CD14-positive monocyte (primary cell): ENCODE measurements around the gene MCCC1. TPM values are rescaled to one million over a fixed set of nuclear protein-coding genes. Genes with fewer than 3 reads are reported as not detected.

Experiments
- DNase-seq, 3 donors: peaks; one replicate each; pipeline ENCODE4 v3.0.0-alpha.2; 2011 to 2022
- H2AFZ ChIP-seq: 2 replicates; pipeline ENCODE4 v1.6.0; 2012; ENCODE audit warnings: mild to moderate bottlenecking, low read depth, low read length, inconsistent platforms; ENCODE audit not compliant: insufficient read depth, poor library complexity, severe bottlenecking
- H3K27ac ChIP-seq, 2 donors: 1 replicate in 1 of 2; 2 replicates in 1 of 2; pipeline ENCODE4 v1.5.1; 2012 to 2013; ENCODE audit warnings: low read length in 2 of 2, control low read depth in 1 of 2, inconsistent platforms in 1 of 2, low read depth in 1 of 2, mild to moderate bottlenecking in 1 of 2
- H3K27me3 ChIP-seq, 2 donors: one replicate each; pipeline versions ENCODE4 v1.6.0 to v1.6.1; 2011 to 2013; ENCODE audit warnings: low read length in 2 of 2; ENCODE audit not compliant: control insufficient read depth in 2 of 2, insufficient read depth in 2 of 2
- H3K36me3 ChIP-seq, 2 donors: replicated peaks in 1 of 2; 1 replicate in 1 of 2; 2 replicates in 1 of 2; pipeline versions ENCODE4 v1.5.1 to v1.6.1; 2012 to 2013; ENCODE audit warnings: low read length in 2 of 2, control low read depth in 1 of 2, inconsistent platforms in 1 of 2, mild to moderate bottlenecking in 1 of 2; ENCODE audit not compliant: insufficient read depth in 2 of 2, control insufficient read depth in 1 of 2
- H3K4me1 ChIP-seq, 2 donors: 1 replicate in 1 of 2; 2 replicates in 1 of 2; pipeline versions ENCODE4 v1.5.1 to v1.6.1; 2012 to 2013; ENCODE audit warnings: low read length in 2 of 2, control low read depth in 1 of 2, inconsistent platforms in 1 of 2, mild to moderate bottlenecking in 1 of 2, moderate library complexity in 1 of 2; ENCODE audit not compliant: insufficient read depth in 2 of 2, control insufficient read depth in 1 of 2
- H3K4me2 ChIP-seq: replicated peaks from 2 replicates; pipeline ENCODE3; 2012; ENCODE audit warnings: low read length, moderate library complexity, mild to moderate bottlenecking; ENCODE audit not compliant: poor library complexity, severe bottlenecking; ENCODE audit errors: extremely low read depth
- H3K4me3 ChIP-seq, 3 experiments: fragments of 200-600 bp in 1 of 3; sonication (generic) in 1 of 3; replicated peaks in 1 of 3; 1 replicate in 2 of 3; 2 replicates in 1 of 3; pipeline ENCODE4 v1.5.1; 2011 to 2013; ENCODE audit warnings: low read length in 3 of 3, mild to moderate bottlenecking in 3 of 3, control low read depth in 2 of 3, low read depth in 2 of 3, inconsistent platforms in 1 of 3, moderate library complexity in 1 of 3
- H3K79me2 ChIP-seq: 2 replicates; pipeline ENCODE4 v1.6.0; 2012; ENCODE audit warnings: mild to moderate bottlenecking, control low read depth, inconsistent platforms, low read length, moderate library complexity; ENCODE audit not compliant: insufficient read depth
- H3K9ac ChIP-seq: 2 replicates; pipeline ENCODE4 v1.6.0; 2017; ENCODE audit warnings: low read length, mild to moderate bottlenecking; ENCODE audit not compliant: insufficient read depth, poor library complexity, severe bottlenecking
- H3K9me3 ChIP-seq, 2 donors: replicated peaks in 1 of 2; 1 replicate in 1 of 2; 2 replicates in 1 of 2; pipeline versions ENCODE4 v1.5.1 to v1.6.1; 2012 to 2013; ENCODE audit warnings: low read length in 2 of 2, control low read depth in 1 of 2; ENCODE audit not compliant: control insufficient read depth in 1 of 2, insufficient read depth in 1 of 2
- H4K20me1 ChIP-seq: 2 replicates; pipeline ENCODE4 v1.6.0; 2012; ENCODE audit warnings: mild to moderate bottlenecking, low read length, control low read depth, moderate library complexity; ENCODE audit not compliant: insufficient read depth
- H3K27ac Mint-ChIP-seq, 7 donors: one replicate each; pipeline ENCODE4 v1.8.0; 2020; ENCODE audit warnings: mild to moderate bottlenecking in 7 of 7, mixed read lengths in 7 of 7, moderate library complexity in 6 of 7, inconsistent platforms in 2 of 7
- H3K27me3 Mint-ChIP-seq, 3 donors: one replicate each; pipeline ENCODE4 v1.8.0; 2021 to 2022; ENCODE audit warnings: low read depth in 3 of 3, mild to moderate bottlenecking in 3 of 3, mixed read lengths in 3 of 3, moderate library complexity in 3 of 3, inconsistent platforms in 1 of 3
- H3K36me3 Mint-ChIP-seq, 2 donors: one replicate each; pipeline ENCODE4 v1.8.0; 2020; ENCODE audit warnings: mixed read lengths in 2 of 2, inconsistent platforms in 1 of 2, mild to moderate bottlenecking in 1 of 2
- H3K4me1 Mint-ChIP-seq: one replicate; pipeline ENCODE4 v1.8.0; 2020; ENCODE audit warnings: mild to moderate bottlenecking, mixed read lengths
- H3K4me3 Mint-ChIP-seq, 2 donors: one replicate each; pipeline ENCODE4 v1.8.0; 2020; ENCODE audit warnings: mild to moderate bottlenecking in 2 of 2, mixed read lengths in 2 of 2, moderate library complexity in 1 of 2
- H3K9me3 Mint-ChIP-seq, 7 donors: one replicate each; pipeline ENCODE4 v1.8.0; 2020 to 2022; ENCODE audit warnings: mixed read lengths in 7 of 7, mild to moderate bottlenecking in 6 of 7, moderate library complexity in 6 of 7, inconsistent platforms in 2 of 7
- CTCF ChIP-seq: fragments of 200-600 bp; IDR thresholded peaks from one replicate; pipeline ENCODE4 v1.8.0; 2022; ENCODE audit warnings: antibody characterized with exemption, mild to moderate bottlenecking
- WGBS: methylation state at CpG from one replicate; pipeline ENCODE4 v1.1.5; 2013; ENCODE audit warnings: missing lambda C conversion rate; ENCODE audit not compliant: insufficient coverage; 5-methylcytosine and 5-hydroxymethylcytosine counted together
- intact Hi-C, 2 donors: fragments of 100-400 bp; cut with micrococcal nuclease; formaldehyde crosslinking; loops; one replicate each; pipeline versions ENCODE4 v1.15.0 to v1.15.1; 2023
- polyA plus RNA-seq, 3 donors: library from polyadenylated mRNA; depleted of rRNA in 1 of 3; unstranded in 2 of 3; stranded (reverse) in 1 of 3; fragments of 300-500 nt in 2 of 3; fragments of >200 nt in 1 of 3; fragmentation: Illumina TruSeq in 2 of 3; gene quantifications; 1 replicate in 2 of 3; 2 replicates in 1 of 3; pipeline ENCODE4 v1.2.3, GENCODE V29; 2012 to 2021

MCCC1 gene
- polyA plus RNA-seq, 3 donors: 13.9 to 18.4 (median 16.0) TPM

- Mint-ChIP-seq H3K4me1 (no peaks in the 10 kb centered on the region), H3K4me3 (no peak overlapping the region), H3K9me3 (no peaks in the 10 kb centered on the region), H3K27me3 (no peaks in the 10 kb centered on the region), H3K36me3 (peaks cover 64 to 89% of the 10 kb centered on the region in 2 donors), H3K27ac (no peak overlapping the region)
- peaks cover 63 to 99% of the 10 kb centered on the region in 2 donors for H3K36me3 ChIP-seq
- H3K4me1 ChIP-seq: no peaks in the 10 kb centered on the region
- intact Hi-C loops: no loop called here
- no peak overlapping the region for H3K9ac ChIP-seq
- H3K4me3 ChIP-seq: no peak overlapping the region
- no peaks in the 10 kb centered on the region for H3K79me2 ChIP-seq
- no peak overlapping the region for H3K4me2 ChIP-seq
- no peaks in the 10 kb centered on the region for H4K20me1 ChIP-seq
- no peak for DNase-seq
- H2AFZ ChIP-seq: no peak overlapping the region
- no peak overlapping the region for H3K27ac ChIP-seq
- no peaks in the 10 kb centered on the region for H3K9me3 ChIP-seq
- no peaks in the 10 kb centered on the region for H3K27me3 ChIP-seq
- WGBS: 97% methylated on average over 10 of the region's 12 CpGs
- no peak for TF ChIP-seq CTCF
Measured at GRCh38 chr3:183038757-183039156, 60.5 kb downstream of the MCCC1 start.

GRCh38 chr3:183038221-183038620 lies 61.1 kb downstream of the MCCC1 start:
- Histone ChIP-seq H3K27me3 (no peaks in the 10 kb centered on the region), H3K4me2 (no peak overlapping the region), H3K9ac (no peak overlapping the region), H3K36me3 (peaks cover 62 to 99% of the 10 kb centered on the region in 2 donors), H3K9me3 (no peaks in the 10 kb centered on the region), H4K20me1 (no peaks in the 10 kb centered on the region), H3K27ac (no peak overlapping the region), H3K79me2 (no peaks in the 10 kb centered on the region), H3K4me3 (no peak overlapping the region), H2AFZ (no peak overlapping the region), H3K4me1 (no peaks in the 10 kb centered on the region)
- no peak for TF ChIP-seq CTCF
- Mint-ChIP-seq H3K27me3 (no peaks in the 10 kb centered on the region), H3K4me3 (no peak overlapping the region), H3K4me1 (no peaks in the 10 kb centered on the region), H3K27ac (no peak overlapping the region), H3K9me3 (no peaks in the 10 kb centered on the region), H3K36me3 (peaks cover 63 to 89% of the 10 kb centered on the region in 2 donors)
- intact Hi-C loops: no loop called here
- WGBS: no CpG with 5 or more reads among the region's 2 CpGs
- DNase-seq: no peak
